Fibroblast of mammary gland (primary cell): ENCODE data around the gene ADAT2.
"Not testable (repeated sequence)": the region's sequence is repeated elsewhere in the genome, so short reads cannot be mapped to it uniquely, and the experiment has no call there.

Source experiments
- DNase-seq: peaks from one replicate; pipeline ENCODE4 v3.0.0-alpha.2; 2010; ENCODE audit warnings: low read depth
- H3K4me3 ChIP-seq: 2 replicates; pipeline ENCODE4 v1.5.1; 2011; ENCODE audit warnings: low read depth, mild to moderate bottlenecking, low read length, moderate library complexity; ENCODE audit not compliant: control insufficient read depth
- CTCF ChIP-seq: conservative IDR thresholded peaks from 2 replicates; pipeline ENCODE4 v1.5.1; 2011; ENCODE audit warnings: low read depth, low read length, inconsistent platforms; ENCODE audit not compliant: control insufficient read depth, insufficient read depth

ADAT2 gene

GRCh38 chr6:143457563-143458359, 7.3 kb upstream of the ADAT2 start:
- DNase-seq = no peak

GRCh38 chr6:143451531-143451930, 1.0 kb upstream of the ADAT2 start:
- TF ChIP-seq CTCF = no peak
- H3K4me3 ChIP-seq = peak overlapping the region; percentile 91
- DNase-seq = peak; percentile 30

More at GRCh38 chr6:143457563-143458359, 7.3 kb upstream of the ADAT2 start:
- no peak overlapping the region for H3K4me3 ChIP-seq
- TF ChIP-seq CTCF = no peak

- DNase-seq = peak; percentile 60
- no peak for TF ChIP-seq CTCF
- peak overlapping the region; percentile 91 for H3K4me3 ChIP-seq
Measured at GRCh38 chr6:143449714-143450452, 612 bp downstream of the ADAT2 start.

GRCh38 chr6:143449082-143449713, 1.3 kb downstream of the ADAT2 start:
- H3K4me3 ChIP-seq = peak overlapping the region; percentile 91
- no peak for DNase-seq
- TF ChIP-seq CTCF = no peak

GRCh38 chr6:143447865-143448264, 2.6 kb downstream of the ADAT2 start:
- H3K4me3 ChIP-seq, DNase-seq: not testable (repeated sequence)

GRCh38 chr6:143443096-143443495, 7.4 kb downstream of the ADAT2 start:
- no peak overlapping the region for H3K4me3 ChIP-seq
- TF ChIP-seq CTCF = no peak
- no peak for DNase-seq
